GM21825 (cell line): ENCODE measurements around the gene CTDSP1.

Experiments used
- ATAC-seq: cut with Tn5 transposase; IDR thresholded peaks from one replicate; pipeline ENCODE4 v1.9.1; 2021; ENCODE audit warnings: mild to moderate bottlenecking, moderate library complexity; ENCODE audit not compliant: unreplicated experiment

Gene CTDSP1

GRCh38 chr2:218422403-218423086 is 22.9 kb downstream of the CTDSP1 start:
- ATAC-seq = no peak

GRCh38 chr2:218423584-218423983 is 23.9 kb downstream of the CTDSP1 start:
- no peak for ATAC-seq

- no peak for ATAC-seq
These were observed 25.9 kb downstream of the CTDSP1 start for GRCh38 chr2:218425531-218425930.

DNA sequence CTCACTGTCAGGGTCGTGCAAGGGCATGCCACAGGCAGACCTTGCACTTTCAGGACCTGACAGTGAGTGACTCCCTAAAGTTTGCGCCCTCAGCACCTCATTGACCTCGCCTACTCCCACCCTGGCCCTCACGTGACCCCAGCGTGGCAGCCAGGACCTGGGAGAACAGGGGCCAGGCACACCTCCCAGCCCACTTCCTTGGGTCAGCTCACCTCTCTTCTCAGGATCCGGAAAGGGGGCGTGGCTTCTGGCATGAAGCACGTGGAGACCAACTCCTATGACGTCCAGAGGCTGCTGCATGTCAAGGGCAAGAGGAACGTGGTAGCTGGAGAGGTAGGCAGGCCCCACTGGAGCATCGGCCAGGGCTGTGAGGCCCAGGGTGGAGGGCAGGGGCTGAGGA is 28.1 kb downstream of the CTDSP1 start:
- ATAC-seq = no peak

DNA sequence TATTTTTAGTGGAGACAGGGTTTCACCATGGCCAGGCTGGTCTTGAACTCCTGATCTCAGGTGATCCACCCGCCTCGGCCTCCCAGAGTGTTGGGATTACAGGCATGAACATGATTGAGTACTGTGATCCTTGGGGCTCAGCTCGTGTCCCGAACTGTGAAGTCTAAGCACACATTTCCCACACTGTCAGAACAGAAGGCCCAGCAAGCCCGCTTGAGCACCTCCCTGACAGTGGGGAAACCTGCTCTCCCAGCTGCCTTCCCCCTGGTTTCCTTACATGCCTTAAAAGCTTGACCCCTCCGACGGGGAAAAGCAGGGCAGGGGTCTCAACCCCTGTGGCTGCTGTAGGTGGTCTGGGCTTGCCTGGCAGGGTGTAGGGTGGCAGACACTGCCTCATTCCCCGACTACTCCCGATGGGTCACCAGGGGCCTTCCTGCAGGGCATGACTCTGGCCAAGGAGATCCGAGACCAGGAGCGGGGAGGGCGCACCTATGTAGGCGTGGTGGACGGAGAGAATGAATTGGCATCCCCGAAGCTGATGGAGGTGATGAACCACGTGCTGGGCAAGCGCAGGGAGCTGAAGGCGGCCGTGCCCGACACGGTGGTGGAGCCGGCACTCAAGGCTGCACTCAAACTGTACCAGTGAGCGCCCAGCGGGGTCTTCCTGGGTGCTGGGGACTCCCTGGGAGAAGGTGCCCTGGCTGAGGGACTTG is 29.3 kb downstream of the CTDSP1 start:
- no peak for ATAC-seq

GRCh38 chr2:218429911-218430692 is 30.4 kb downstream of the CTDSP1 start:
- ATAC-seq = no peak

DNA sequence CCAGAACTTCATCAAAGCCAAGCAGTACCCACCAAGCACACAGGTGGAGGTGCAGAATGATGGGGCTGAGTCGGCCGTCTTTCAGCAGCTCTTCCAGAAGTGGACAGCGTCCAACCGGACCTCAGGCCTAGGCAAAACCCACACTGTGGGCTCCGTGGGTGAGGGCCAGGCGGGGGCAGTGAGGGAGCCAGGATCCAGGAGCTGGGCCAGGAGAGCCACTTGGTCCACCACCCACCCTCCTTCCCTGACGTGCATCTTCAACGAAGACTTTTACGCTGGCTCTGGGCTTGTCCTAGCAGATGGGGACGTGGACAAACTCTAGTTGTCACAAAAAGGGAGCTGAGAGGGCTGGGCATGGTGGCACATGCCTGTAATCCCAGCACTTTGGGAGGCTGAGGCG is 31.1 kb downstream of the CTDSP1 start:
- ATAC-seq = no peak

- ATAC-seq = no peak
These were observed 32.2 kb downstream of the CTDSP1 start for GRCh38 chr2:218431878-218432277.

- no peak for ATAC-seq
These were observed 33.2 kb downstream of the CTDSP1 start for GRCh38 chr2:218432676-218433365.

DNA sequence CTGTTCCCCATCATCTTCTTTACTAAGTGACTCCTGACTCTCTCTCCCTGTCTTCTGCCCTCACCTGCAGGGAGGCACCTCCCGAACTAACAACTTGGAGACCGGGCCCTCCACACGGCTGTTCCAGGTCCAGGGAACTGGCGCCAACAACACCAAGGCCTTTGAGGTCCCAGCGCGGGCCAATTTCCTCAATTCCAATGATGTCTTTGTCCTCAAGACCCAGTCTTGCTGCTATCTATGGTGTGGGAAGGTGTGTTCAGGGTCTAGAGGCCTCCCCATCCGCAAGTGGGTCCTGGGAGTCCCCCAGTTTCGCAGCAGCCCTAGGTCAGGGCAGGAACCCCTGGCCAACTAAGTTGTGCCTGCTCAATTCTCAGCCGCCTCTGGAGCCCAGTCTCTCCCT is 34.8 kb downstream of the CTDSP1 start:
- no peak for ATAC-seq

DNA sequence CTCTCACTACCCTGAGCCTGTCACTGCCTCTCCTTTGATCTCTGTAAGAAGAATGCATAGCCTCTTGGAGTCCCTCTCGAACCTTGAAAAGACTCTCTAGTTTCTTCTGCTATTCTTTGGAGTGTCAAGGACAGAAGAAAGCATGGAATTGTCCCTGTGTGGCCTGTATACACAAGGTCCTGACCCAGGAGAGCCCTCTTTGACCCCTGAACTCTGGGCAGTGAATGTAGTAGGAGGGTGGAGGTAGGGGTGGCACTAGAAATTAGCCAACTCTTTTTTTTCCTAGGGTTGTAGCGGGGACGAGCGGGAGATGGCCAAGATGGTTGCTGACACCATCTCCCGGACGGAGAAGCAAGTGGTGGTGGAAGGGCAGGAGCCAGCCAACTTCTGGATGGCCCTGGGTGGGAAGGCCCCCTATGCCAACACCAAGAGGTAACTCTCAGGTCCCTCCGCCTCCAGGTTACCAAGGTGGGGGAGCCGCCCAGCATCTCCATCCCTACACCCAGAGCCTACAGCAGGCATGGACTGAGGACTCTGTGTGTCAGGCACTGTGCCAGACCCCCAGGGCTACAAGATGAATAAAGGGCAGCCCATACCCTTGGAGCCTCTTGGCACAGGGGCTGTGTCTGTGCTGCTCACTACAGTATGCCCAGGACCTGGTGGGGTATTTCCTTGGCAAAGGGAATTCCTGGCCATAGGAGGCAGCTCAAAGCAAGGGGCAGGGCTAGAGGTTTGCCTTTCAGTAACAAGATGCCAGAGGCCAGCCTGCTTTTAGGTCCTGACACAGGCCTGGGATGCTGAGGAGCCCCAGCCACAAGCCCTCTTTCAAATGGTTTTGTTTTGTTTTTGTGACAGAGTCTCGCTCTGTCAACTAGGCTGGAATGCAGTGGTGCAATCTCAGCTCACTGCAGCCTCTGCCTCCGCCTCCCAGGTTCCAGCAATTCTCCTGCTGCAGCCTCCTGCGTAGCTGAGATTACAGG is 35.6 kb downstream of the CTDSP1 start:
- ATAC-seq = no peak

GRCh38 chr2:218436992-218437391 is 37.3 kb downstream of the CTDSP1 start:
- ATAC-seq = no peak

DNA sequence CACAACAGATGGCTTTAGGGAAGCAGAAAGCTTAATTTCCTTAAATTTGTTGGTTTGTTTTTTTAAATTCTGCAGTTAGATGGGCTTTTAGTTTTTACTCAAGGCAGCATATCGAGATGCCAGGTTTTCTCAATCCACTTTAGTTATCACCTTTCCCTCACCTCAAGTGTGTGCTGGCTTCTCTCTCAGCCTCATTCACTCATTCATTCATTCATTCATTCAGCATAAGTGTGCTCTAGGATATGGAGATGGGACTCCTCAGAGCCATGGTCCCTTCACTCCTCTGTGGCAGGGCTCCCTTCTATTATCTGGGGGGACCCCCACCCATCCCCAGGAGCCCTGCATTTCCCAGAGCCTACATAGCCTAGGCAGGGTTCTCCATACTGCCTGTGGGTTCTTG is 38.3 kb downstream of the CTDSP1 start:
- ATAC-seq = no peak

DNA sequence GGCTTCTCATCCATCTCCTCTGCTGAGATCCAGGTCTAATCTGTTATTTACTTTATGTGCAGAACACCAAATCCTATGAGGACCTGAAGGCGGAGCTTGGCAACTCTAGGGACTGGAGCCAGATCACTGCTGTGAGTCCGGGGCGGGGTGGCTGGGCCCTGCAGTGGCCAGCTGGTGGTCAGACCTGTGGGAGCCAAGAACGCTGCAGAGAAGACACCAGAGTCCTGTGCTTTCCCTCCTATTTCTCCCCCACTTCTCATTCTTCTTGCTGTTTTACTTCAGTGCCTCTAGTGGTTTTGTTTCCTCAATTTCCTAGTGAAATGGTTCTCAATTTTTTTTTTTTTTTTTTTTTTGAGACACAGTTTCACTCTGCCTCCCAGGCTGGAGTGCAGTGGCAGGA is 38.9 kb downstream of the CTDSP1 start:
- no peak for ATAC-seq

DNA sequence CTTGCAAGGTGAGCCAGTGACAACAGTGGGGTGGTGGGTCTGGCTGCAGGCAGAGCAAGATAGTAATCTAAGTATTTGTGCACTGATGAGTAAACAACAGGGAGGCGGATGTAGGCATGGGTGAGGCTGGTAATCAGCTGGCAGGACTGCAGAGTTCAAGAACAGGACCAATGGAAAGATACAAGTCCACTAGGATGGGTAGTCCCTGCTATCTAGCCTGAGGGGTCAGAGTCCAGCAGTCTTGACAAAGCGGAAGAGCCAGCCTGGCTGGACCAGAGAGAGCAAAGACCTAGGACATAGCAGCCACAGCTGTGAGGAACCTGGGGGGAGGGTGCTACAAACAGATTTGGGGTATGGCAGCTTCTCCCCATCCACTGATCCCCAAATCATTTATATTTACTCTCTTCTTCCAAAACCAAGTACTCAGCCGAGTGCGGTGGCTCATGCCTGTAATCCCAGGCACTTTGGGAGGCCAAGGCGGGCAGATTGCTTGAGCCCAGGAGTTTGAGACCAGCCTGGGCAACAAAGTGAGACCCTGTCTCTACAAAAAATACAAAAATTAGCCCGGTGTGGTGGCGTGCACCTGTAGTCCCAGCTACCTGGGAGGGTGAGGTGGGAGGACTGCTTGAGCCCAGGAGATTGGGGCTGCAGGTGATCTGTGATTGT is 45.2 kb downstream of the CTDSP1 start:
- no peak for ATAC-seq

GRCh38 chr2:218445602-218446001 is 45.9 kb downstream of the CTDSP1 start:
- ATAC-seq = no peak

GRCh38 chr2:218446547-218446946 is 46.9 kb downstream of the CTDSP1 start:
- no peak for ATAC-seq

GRCh38 chr2:218447072-218447471 is 47.4 kb downstream of the CTDSP1 start:
- ATAC-seq = no peak

GRCh38 chr2:218448934-218449333 is 49.3 kb downstream of the CTDSP1 start:
- no peak for ATAC-seq

DNA sequence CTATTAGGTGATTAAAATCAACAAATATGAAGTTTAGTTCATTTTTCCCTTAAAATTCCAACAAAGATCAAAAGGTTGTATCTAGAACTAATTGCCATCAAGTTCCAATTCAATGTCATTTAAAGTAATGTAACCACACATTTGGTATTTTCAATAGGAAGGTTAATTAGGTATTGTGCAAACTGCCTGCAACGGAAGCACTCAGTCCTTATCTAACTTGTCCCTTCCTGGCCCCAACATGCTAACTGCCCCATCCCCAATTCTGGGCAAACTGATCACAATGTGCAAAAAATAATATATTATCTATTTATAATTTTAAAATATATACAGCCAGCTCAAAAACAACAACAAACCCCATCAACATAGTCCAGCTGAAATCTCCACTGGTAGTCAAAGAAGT is 52.4 kb downstream of the CTDSP1 start:
- ATAC-seq = no peak
